HL-60/S4 treated with retinoic acid at 250 ng/mL for 4 days and 3 days (cell line): ENCODE measurements around the gene CRTAP.
"Not testable (repeated sequence)": the region's sequence is repeated elsewhere in the genome, so short reads cannot be mapped to it uniquely, and the experiment has no call there.

ENCODE experiments used
- in situ Hi-C: fragments of 300-500 bp; cut with MboI; formaldehyde crosslinking; loops from 2 replicates; pipeline ENCODE4 v1.7.0; 2022; ENCODE audit warnings: low sequenced_read_pairs

Gene CRTAP

GRCh38 chr3:33113772-33114621 lies at the start of gene CRTAP:
CRTAP (plus strand) TSS chr3:33114014; CDS start chr3:33114078, 64 bp downstream.
- in situ Hi-C loops: no loop called here

- in situ Hi-C loops: no loop called here
Measured at GRCh38 chr3:33064929-33065328, 48.9 kb upstream of the CRTAP start.

- in situ Hi-C loops: no loop called here
Measured at GRCh38 chr3:33067484-33067883, 46.3 kb upstream of the CRTAP start.

- in situ Hi-C loops: not testable (repeated sequence)
Measured at GRCh38 chr3:33069862-33070261, 44.0 kb upstream of the CRTAP start.

- in situ Hi-C loops: no loop called here
Measured at GRCh38 chr3:33071181-33071580, 42.6 kb upstream of the CRTAP start.

- in situ Hi-C loops: no loop called here
Measured at GRCh38 chr3:33071946-33072345, 41.9 kb upstream of the CRTAP start.

- in situ Hi-C loops: no loop called here
Measured at GRCh38 chr3:33074217-33075067, 39.4 kb upstream of the CRTAP start.

- in situ Hi-C loops: no loop called here
Measured at GRCh38 chr3:33075995-33076394, 37.8 kb upstream of the CRTAP start.

- in situ Hi-C loops: no loop called here
Measured at GRCh38 chr3:33076952-33077351, 36.9 kb upstream of the CRTAP start.

- in situ Hi-C loops: no loop called here
Measured at GRCh38 chr3:33077976-33078375, 35.8 kb upstream of the CRTAP start.

- in situ Hi-C loops: not testable (repeated sequence)
Measured at GRCh38 chr3:33079813-33080212, 34.0 kb upstream of the CRTAP start.

GRCh38 chr3:33081812-33082211 lies 32.0 kb upstream of the CRTAP start:
- in situ Hi-C loops: no loop called here

GRCh38 chr3:33083958-33084357 lies 29.9 kb upstream of the CRTAP start:
- in situ Hi-C loops: no loop called here

GRCh38 chr3:33088691-33089090 lies 25.1 kb upstream of the CRTAP start:
- in situ Hi-C loops: no loop called here

GRCh38 chr3:33089515-33089914 lies 24.3 kb upstream of the CRTAP start:
- in situ Hi-C loops: no loop called here

GRCh38 chr3:33091746-33092145 lies 22.1 kb upstream of the CRTAP start:
- in situ Hi-C loops: no loop called here

- in situ Hi-C loops: no loop called here
Measured at GRCh38 chr3:33092496-33093254, 21.1 kb upstream of the CRTAP start.

GRCh38 chr3:33093847-33094246 lies 20.0 kb upstream of the CRTAP start:
- in situ Hi-C loops: no loop called here

- in situ Hi-C loops: no loop called here
Measured at GRCh38 chr3:33095436-33095835, 18.4 kb upstream of the CRTAP start.

GRCh38 chr3:33096093-33096868 lies 17.5 kb upstream of the CRTAP start:
- in situ Hi-C loops: no loop called here
